GM21381 (cell line): Measurements from ENCODE around the gene RPP25L.

Source experiments
- ATAC-seq: cut with Tn5 transposase; IDR thresholded peaks from one replicate; pipeline ENCODE4 v1.9.1; 2021; ENCODE audit warnings: mild to moderate bottlenecking, moderate library complexity; ENCODE audit not compliant: unreplicated experiment

Gene RPP25L

DNA sequence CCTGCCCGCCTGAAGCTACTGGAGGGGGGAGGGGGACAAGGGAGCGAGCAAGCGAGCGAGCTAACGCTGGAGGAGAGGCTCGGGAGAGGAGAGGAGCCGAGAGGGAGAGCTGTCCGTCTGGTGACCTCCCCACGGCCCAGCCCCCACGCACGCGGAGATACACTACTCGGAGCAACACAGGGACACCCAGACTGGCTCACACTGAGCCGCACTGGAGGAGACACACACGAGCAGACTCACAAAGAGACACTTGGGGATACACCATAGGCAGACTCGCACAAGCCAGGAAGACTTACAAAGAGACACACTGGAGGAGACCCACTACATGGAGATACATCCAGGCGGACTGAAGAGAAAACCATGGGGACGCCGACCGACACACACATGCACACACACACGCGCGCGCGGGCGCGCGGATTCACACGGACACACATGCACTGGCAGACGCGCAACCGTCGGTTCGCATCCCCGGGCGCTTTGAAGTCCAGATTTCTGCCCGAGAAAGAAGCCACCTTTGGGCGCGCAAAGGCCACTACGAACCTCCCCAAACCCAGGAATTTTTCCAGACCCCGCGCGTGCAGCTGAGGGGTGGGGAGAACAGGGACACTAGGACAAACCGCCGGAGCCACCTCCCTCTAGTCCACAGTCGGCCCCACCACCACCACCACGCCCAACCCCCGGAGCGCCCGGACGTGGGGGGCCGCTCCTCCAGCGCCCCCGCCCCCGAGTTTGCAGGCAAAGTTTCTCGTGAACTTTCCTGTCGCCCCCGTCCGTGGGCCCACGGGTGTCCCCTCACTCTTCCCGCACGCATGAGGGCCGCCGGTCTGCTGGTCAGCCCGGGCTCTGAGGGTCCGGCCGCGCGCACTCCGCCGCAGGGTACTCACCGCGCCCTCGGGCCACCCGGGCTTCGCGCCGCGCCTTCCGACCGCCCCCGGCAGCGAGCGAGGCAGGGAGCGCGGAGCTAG, 22.9 kb downstream of the RPP25L start:
- no peak for ATAC-seq

DNA sequence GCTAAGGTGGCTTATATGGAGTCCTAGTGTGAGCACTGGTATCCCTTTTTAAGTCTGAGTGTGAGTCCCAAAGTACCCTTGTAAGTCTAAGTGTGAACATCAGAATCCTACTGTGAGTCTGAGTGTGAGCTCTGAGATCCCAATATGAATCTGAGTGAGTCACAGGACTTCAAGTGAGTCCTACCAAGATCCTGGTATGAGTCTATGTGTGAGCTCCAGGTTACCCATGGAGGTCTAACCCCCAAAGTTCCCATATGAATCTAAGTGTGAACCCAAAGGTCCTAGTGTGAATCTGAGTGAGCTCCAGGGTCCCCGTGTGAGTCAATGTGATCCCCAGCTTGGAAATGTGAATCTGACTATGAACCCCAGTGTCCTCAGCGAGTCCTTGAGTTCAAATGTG, 24.6 kb downstream of the RPP25L start:
- no peak for ATAC-seq

DNA sequence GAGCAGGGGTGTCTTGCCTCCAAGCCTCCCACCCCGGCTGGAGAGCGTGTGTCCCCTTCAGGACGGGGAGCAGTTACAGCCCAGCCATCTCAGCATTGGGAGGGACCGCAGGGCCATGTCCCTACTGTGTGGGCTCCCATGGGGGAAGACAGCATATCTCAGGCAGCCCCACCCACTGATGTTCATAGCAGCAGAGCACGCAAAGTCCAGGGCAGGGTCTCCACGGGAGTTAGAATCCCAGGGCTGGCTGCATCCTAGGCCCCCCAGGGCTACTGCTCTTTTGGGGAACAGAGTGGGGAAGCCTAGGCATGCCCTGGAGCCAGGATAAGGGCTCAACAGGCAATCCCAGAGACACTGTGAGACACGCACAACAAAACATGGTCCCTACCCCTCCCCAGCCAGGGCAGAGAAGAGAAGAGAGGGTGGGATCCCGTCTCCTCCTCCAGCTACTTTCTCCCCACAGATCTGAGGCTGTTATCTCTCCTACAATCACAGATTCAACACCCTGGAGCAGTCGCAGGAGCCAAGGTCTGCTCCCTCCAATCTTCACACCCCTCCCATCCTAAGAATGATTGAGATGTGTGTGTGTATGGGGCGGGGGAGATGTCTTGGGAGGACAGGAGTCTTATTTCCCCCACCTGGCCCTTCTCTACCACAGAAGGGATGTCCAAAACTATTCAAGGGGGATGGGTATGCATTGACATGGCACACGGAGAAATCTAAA, 25.8 kb downstream of the RPP25L start:
- ATAC-seq = no peak

DNA sequence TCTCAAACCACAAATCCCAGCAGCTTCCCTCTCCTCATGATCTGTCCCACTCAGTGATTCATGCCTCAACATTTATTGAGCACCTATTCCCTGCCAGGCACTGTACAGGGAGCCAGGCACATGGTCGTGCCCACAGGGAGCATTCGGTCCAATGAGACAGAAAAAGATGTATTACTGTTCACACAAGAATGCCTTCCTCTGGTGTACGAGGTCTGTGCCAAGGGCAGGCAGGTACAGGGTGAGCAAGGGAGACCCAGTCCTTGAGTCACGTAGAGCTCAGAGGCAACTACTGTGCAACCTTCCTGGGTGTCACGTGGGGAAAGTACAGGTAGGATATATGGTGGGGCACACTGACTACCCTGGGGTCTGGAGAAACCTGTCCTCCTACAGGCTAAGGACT, 26.9 kb downstream of the RPP25L start:
- ATAC-seq = no peak

DNA sequence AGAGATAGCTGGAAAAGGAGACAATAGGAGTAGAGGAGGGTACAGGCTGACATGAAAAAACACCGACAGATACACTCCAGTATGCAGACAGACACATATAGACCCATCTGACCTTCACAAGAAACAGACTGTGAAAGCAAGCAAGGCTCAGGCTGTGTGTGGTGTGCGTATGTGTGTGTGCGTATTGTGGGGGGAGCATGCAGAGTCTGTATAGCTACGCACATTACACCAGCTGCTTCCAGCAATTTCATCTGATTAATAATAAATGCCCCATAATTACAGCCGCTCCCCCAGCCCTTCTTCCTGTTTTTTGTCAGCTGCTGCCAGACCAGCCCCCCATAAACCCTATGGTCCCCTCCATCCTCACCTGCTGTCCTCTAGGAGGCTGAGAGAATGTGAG, 29.1 kb downstream of the RPP25L start:
- ATAC-seq = no peak

DNA sequence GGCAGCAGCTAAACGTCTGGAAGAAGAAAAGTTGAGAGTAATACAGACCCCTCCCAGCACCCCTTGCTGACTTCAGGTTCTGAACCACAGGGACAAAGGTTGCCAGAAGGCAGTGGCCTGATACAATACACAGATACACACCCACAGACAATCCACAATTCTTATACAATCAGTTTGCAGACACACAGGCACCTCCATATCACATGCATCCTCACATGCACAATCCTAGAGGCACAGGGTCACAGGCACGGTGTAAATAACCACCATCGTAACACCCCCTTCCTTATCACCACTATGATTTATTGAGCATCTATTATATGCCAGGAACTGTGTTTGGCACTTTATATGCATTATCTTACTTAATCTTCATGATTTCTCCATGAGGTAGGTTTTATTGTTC, 30.6 kb downstream of the RPP25L start:
- ATAC-seq = no peak

DNA sequence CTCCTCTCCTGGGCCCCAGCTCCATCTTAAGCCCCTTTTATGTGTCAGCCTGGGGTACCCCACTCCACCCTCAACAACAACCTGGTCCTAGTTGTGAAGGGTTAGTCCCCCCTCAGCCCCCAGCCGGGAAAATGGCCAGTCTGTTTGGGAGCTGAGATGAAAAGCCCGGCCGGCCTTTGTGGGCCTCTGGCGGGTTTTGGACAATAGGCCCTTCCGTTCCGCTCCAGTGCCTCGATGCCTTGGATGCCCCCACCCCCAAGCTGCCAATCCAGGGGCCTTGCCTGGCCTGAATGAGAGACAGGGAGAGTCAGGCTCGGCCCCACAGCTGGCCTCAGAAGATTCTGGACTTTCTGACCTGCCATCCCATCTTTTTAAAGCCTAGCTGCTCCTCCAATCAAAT, 31.5 kb downstream of the RPP25L start:
- ATAC-seq = no peak

DNA sequence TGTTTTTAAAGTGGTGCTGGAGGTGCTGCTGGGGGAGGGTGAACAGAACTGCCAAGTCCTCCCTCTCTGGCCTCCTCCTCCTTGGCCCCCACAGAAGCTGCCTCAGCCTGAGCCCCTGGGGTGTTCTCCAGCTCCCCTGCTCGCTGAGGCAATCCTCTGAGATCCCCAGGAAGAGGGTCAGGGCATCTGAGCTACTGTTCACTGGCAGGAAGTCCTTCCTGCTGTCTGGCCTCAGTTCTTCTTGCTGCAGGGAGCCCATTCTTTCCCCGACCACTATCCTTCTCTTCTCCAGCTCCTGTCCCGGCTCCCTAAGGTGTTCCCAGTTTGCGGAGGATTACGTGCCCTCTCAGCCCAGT, 32.1 kb downstream of the RPP25L start:
- no peak for ATAC-seq

DNA sequence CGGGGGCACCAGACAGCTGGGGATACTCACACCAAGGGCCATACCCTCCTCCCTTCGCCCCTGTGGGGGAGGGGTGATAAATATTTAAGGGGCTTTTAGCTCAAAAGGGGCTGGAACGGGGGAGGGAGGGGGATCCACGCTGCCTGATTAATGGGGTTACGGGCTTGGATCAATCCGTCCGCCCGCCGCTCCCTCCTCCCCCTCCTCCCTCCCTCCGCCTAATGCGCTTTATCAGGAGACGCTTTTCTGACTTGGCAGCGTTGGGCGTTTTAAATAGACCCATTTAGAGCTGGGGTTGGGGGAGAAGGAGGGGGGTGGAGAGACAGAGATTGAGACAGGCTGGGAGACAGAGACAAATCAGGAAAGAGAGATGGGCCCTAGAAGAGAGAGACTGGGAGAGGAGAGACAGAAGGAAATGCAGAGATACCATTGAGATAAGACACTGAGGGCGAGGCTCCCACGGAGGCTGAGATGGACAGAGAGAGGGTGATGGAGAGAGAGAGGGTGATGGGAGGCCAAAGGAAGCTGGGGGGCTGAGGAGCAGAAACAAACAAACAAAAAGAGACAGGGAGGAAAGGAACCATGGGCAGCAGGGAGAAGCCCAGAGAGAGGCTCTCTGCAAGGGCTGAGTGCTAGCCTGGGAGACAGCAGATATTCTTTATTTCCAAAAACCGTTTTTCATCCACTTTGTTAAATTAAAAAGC, 32.6 kb downstream of the RPP25L start:
- ATAC-seq = no peak

DNA sequence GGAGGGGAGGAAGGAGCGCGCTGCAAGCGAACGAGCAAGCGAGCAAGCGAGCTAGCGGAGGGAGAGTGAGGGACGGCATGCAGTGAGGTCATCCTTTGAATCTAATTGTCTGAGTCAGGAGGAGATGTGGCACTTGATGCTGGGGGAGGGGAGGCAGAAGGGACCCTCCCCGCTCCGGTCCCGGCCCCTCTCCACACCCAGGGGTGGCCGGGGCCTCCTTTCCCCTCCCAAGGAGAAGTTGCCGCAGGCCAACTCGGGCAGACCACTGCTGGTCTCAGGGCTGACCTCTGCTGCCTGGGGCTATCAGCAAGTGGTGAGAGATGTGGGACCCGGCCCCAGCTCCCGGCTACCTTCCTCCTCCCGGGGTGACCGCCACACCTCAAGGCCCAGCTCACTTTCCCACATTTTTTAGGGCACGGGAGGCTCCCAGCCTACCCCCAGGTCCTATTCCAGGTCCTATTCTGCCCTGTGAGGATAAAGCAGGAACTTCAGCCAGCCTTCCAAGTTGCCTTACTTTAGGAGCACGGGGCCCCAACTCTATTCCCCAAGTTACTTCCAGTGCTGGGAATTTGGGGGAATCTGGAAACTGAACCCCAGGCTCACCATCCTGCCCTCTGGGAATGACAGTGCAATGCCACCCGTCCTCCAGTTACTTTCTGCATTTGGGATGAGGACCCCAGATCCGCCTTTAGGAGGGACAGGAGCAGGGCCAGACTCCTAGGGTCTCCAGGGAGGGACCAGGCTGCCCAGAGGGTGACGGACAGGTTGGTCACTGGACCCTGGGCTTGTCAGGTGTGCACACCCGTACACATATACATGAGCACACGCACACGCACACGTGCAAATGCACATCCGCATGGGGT, 33.4 kb downstream of the RPP25L start:
- ATAC-seq = no peak

DNA sequence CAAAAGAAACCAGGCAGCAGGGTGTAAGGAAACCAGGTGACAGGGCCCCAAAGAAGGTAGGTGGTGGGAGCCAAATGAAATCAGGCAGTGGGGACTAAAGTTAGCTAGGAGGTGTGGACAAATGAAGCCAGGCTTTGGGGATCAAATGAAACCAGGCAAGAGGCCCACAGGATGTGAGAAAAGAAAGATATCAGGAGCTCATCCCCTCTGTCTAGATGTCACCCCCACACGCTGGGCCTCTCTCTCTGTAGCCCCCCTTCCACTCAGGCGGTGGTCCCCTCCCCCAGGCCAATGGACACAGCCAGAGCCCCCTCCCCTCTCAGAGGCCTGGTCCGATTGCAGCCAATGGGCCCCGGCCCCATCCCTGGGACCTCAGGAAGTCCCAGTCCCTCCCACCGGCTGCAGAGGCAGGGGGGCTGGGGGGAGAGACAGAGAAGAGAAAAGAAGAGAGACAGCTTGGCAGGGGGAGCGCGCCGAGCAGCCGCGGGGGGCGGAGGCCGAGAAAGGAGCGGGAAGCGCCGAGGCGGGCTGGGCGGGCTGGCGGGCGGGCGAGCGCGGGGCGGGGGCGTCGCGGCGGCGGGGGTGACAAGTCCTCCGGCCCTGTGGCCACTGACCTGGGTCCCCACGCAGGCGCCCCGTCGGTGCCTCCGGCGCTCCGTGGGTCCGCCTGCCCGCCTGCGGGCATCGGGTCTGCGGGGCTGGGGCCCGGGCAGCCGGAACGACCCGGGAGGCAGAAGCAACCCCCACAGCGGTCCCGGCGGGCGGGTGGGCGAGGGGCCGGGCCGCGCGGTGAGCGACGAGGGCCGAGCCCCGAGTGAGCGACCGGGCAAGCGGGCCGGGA, 34.3 kb downstream of the RPP25L start:
- no peak for ATAC-seq

DNA sequence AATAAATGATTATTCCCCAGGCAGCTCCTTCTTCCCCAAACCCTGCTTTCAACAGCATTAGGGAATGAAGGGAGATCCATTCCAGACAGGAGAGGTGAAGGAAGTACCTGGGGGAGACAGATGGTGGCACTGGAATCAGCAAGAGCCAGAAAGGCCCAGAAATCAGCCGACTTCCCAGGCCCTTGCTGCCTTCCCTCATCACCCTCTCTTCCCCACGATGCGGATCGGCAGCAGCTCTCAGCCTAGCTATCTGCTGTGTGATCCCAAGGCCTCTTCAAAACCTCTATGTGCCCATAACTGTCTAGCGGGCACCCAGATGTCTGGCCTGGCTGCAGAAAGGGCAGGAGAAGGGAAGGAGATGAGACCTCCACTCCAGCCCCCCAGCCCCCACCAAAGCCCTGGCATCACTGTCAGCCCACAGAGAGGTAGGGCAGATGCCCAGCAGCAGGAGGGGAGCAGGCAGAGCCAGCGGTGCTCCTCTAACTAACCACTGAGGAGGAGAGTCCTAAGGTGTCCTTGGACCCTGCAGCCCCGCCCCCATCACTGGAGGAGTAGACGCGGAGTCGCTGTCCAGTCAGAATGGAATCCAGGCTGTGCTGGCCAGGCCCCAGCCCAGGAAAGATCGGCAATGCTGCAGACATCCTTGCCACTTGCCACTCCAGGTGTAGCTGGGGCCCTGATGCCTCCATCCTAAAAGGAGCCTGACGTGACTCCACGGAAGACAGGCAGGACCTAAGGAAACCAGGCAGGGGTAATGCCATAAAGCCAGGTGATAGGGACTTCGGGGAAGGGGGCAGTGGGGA, 35.1 kb downstream of the RPP25L start:
- ATAC-seq = no peak

DNA sequence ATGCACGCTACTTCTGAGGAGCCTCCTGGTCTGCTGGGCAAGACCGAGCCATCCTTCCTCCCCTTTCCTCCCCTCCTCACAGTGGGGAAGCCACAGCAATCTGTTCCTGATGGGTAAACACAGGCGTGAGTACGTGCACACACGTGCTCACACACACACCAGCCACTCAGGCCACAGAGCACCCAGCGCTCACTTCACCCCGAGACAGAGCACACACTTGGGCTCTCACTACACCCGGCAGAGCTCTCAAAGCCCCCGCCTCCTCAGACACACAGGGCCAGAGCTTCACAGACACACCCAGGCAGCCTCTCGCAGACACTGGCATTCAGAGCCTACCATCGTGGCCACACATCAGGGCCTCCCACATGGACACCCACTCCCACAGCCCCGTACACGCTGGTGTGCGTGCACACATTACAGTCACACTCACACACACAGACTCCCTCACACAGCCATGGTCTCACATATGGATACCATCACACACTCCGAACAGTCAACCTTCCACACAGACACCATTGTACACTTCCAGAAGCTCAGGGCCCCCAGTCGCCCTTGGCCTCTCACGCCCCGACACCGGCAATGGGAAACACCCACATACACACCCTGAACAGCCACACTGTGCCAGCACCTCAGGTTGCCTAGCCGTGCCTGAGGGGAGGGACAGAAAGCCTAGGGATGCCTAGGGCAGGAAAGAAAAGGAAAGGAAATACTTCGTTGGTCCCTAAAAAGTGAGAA, 35.9 kb downstream of the RPP25L start:
- ATAC-seq = no peak

DNA sequence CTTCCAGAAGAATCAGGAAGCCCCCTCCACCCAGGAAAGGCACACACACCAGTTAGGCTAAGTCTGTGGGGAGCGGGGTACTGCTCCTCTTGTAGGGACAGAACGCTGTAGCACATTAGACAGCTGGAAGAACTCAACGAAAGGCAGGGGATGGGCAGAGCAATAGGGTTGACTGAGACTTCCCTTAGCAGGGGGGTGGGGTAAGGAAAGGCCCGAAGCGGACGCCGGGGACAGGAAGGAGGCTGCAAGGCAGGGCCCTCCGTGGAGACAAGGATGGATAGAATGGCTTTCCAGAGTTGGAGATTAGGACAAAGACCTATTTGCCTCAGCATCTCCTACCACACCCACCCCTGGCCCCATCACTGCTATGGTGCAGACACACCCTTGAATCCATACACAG, 36.7 kb downstream of the RPP25L start:
- no peak for ATAC-seq

DNA sequence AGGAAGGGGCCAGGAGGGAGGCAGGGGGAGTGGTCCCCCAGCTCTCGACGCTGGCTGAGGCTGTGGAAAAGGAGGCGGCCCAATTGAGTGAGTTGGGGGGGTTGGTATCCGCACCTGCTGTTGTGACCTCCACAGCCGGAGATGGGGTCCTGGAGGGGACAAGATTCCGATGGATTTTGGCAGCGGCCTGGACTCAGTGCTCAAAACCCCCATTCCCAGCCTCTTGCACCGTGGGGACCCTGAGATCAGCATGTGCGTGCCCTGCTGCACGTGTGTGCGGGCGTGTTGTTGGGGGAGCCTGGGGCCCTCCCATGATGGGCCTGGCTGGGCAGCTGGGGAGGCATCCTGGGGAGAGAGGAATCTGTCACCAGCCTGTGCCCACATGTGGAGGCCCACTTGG, 37.3 kb downstream of the RPP25L start:
- no peak for ATAC-seq

DNA sequence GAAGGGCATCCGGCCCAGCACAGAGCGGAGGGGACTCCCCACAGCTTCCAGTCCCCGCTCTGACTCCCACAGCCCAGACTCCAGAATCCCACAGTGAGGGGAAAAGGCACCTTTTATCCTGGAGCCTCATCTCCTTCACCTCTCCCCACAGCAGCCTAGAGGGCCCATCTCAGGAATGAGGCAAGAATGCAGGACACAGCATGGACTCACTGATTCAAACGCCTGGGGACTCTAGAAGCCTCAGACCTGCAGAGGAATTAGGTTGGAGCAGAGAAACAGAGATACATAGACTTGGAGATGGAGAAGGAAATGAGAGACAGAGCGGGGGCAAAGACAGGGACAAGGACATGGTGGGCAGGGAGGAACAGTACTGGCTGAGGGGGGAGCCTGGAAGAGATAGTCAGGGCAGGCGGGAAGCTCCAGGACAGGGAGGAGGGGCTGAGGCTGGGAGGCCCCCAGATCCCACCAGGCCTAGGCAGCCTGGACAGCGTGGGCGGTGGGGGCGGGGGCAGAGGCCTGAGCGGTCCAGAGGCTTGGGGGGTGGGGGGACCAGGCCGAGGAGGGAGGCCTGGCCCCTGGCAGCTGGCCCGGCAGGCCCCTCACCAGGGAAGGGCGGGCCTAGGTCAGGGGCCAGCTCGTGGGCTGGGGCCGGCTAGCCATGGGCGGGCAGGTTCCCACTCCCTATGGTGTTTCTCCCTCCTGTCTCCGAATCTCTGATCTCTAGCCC, 38.1 kb downstream of the RPP25L start:
- no peak for ATAC-seq

DNA sequence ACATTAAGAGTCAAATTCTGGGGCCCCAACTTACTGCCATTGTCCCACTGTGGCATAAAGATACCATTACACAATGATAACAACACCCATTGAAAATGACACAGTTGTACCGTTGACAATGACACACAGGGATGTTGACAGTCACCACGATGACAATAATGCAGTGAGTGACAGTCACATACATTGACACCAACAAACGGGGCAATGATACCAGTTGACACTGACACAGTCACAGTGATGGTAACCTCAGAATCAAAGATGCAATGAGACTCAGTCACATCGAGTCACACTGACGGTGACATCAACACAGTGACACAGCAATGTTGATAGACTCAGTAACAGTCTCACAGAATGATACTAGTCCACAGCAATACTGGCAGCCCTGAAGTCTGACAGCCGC, 39.3 kb downstream of the RPP25L start:
- ATAC-seq = no peak

DNA sequence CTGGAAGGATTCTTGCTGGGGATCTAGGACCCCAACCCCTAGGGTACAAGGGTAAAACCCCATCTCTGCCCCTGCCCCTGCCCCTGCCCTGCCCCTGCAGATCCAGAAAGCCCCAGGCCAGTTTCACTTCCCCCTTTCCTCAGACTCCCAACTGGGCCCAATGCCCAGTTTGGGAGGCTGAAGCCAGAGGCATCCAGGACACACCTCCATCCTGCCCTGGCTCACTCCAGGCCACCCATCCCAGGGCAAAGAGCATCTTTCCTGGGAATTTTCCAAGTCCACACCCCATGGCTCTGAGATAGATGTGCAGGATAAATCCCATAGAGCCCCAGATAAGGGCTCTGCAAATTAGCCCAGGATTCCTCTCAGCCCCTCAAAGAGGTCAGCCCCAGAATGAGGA, 39.8 kb downstream of the RPP25L start:
- ATAC-seq = no peak
